ENCODE measurements around the gene PPTC7.
"Not testable (repeated sequence)": the region's sequence is repeated elsewhere in the genome, so short reads cannot be mapped to it uniquely, and the experiment has no call there.

PPTC7 gene

GRCh38 chr12:110577864-110578693 lies 5.0 kb downstream of the PPTC7 start:
- H3K36me3 ChIP-seq, result no peaks in the 10 kb centered on the region
- no peaks in the 10 kb centered on the region for H3K9me3 ChIP-seq
- peak overlapping the region; percentile 4 to 43 for H3K27ac ChIP-seq
- H3K4me1 ChIP-seq, result peaks cover 0 to 74% (median 35%) of the 10 kb centered on the region in 4 donors
- DNase-seq, result no peak
- intact Hi-C loops (cut with DNase I; ENCODE audit: low total_unique reads), result no loop called here
- no peaks in the 10 kb centered on the region for H3K27me3 ChIP-seq
- no peak for TF ChIP-seq CTCF (IDR thresholded peaks at IDR 0.05)
- H3K4me3 ChIP-seq, result no peak overlapping the region

GRCh38 chr12:110576504-110576903 lies 6.6 kb downstream of the PPTC7 start:
- no peak overlapping the region for H3K4me3 ChIP-seq
- intact Hi-C loops (cut with DNase I; ENCODE audit: low total_unique reads), result no loop called here
- peaks cover 0 to 69% (median 32%) of the 10 kb centered on the region in 4 donors for H3K4me1 ChIP-seq
- H3K36me3 ChIP-seq, result no peaks in the 10 kb centered on the region
- TF ChIP-seq CTCF (IDR thresholded peaks at IDR 0.05), result no peak
- DNase-seq, result no peak
- H3K27me3 ChIP-seq, result no peaks in the 10 kb centered on the region
- H3K9me3 ChIP-seq, result peaks cover 0 to 1% (median 0%) of the 10 kb centered on the region in 3 donors
- H3K27ac ChIP-seq, result no peak overlapping the region

- no peak overlapping the region for H3K4me3 ChIP-seq
- H3K27me3 ChIP-seq, result no peaks in the 10 kb centered on the region
- H3K36me3 ChIP-seq, result no peaks in the 10 kb centered on the region
- H3K9me3 ChIP-seq, result peaks cover 0 to 4% (median 0%) of the 10 kb centered on the region in 3 donors
- peaks cover 0 to 58% (median 21%) of the 10 kb centered on the region in 4 donors for H3K4me1 ChIP-seq
- no peak overlapping the region for H3K27ac ChIP-seq
- no peak for DNase-seq
- intact Hi-C loops (cut with DNase I; ENCODE audit: low total_unique reads), result no loop called here
- TF ChIP-seq CTCF (IDR thresholded peaks at IDR 0.05), result no peak
These were observed 7.8 kb downstream of the PPTC7 start for GRCh38 chr12:110575326-110575725.

- intact Hi-C loops (cut with DNase I; ENCODE audit: low total_unique reads); H3K36me3 ChIP-seq; H3K27ac ChIP-seq; H3K9me3 ChIP-seq; H3K27me3 ChIP-seq; H3K4me3 ChIP-seq; DNase-seq: not testable (repeated sequence)
- H3K4me1 ChIP-seq, result peaks cover 0 to 53% (median 18%) of the 10 kb centered on the region in 4 donors
These were observed 8.3 kb downstream of the PPTC7 start for GRCh38 chr12:110574717-110575230.

- intact Hi-C loops (cut with DNase I; ENCODE audit: low total_unique reads), result no loop called here
- TF ChIP-seq CTCF (IDR thresholded peaks at IDR 0.05), result no peak
- no peak overlapping the region for H3K27ac ChIP-seq
- H3K9me3 ChIP-seq, result peaks cover 0 to 4% (median 0%) of the 10 kb centered on the region in 3 donors
- H3K4me3 ChIP-seq, result no peak overlapping the region
- peaks cover 0 to 47% (median 16%) of the 10 kb centered on the region in 4 donors for H3K4me1 ChIP-seq
- DNase-seq, result no peak
- H3K36me3 ChIP-seq, result no peaks in the 10 kb centered on the region
- H3K27me3 ChIP-seq, result no peaks in the 10 kb centered on the region
These were observed 9.1 kb downstream of the PPTC7 start for GRCh38 chr12:110574044-110574443.

- intact Hi-C loops (cut with DNase I; ENCODE audit: low total_unique reads); H3K27me3 ChIP-seq: not testable (repeated sequence)
These were observed 12.3 kb downstream of the PPTC7 start for GRCh38 chr12:110570798-110571197.

GRCh38 chr12:110569838-110570237 lies 13.3 kb downstream of the PPTC7 start:
- H3K27me3 ChIP-seq; H3K36me3 ChIP-seq; H3K9me3 ChIP-seq; H3K27ac ChIP-seq; H3K4me3 ChIP-seq; intact Hi-C loops (cut with DNase I; ENCODE audit: low total_unique reads); DNase-seq: not testable (repeated sequence)
- peaks cover 0 to 33% (median 12%) of the 10 kb centered on the region in 4 donors for H3K4me1 ChIP-seq

More at GRCh38 chr12:110570798-110571197, 12.3 kb downstream of the PPTC7 start:
- not testable (repeated sequence) for H3K4me3 ChIP-seq, H3K9me3 ChIP-seq, DNase-seq, H3K36me3 ChIP-seq, H3K27ac ChIP-seq
- H3K4me1 ChIP-seq, result peaks cover 0 to 33% (median 11%) of the 10 kb centered on the region in 4 donors

Data from tibial artery (tissue), 4 donors.